Lower leg skin (tissue), 3 donors: Measurements from ENCODE around the gene ATP5PD.

Experiments used
- POLR2A ChIP-seq, 2 donors: fragments of 450-650 bp; IDR thresholded peaks; one replicate each; pipeline ENCODE4 v1.6.1; 2016 to 2017; ENCODE audit warnings: antibody characterized with exemption in 2 of 2, mild to moderate bottlenecking in 1 of 2, moderate library complexity in 1 of 2
- TF ChIP-seq, protein P1 (sequence below), 3 donors: fragments of 450-650 bp; IDR thresholded peaks; one replicate each; pipeline ENCODE4 v1.5.1; 2016; ENCODE audit warnings: antibody characterized with exemption in 3 of 3, mild to moderate bottlenecking in 3 of 3, moderate library complexity in 2 of 3

DNA sequence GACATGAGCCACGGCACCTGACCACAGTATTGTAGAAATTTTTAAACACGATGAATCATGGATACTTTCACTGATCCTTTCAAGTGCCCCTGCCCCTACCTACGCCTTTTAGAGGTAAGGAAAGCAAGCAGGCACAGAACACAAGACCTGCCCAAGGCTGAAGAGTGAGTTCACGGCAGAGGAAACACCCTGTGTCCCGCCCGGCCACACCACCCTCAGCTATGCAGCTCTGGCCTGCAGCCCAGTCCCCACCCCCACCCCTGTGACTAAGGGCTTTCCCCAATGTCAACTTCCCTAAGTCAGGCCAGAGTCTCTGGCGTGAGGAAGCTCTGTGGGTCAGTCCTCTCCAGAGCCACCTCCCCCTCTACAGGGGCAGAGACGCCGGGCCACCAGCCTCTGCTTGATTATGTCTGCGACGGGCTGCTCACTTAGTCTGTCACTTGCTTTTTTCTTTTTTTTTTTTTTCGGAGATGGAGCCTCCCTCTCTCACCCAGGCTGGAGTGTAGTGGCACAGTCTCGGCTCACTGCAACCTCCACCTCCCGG is 49.4 kb upstream of the ATP5PD start:
- TF ChIP-seq, protein P1, sequence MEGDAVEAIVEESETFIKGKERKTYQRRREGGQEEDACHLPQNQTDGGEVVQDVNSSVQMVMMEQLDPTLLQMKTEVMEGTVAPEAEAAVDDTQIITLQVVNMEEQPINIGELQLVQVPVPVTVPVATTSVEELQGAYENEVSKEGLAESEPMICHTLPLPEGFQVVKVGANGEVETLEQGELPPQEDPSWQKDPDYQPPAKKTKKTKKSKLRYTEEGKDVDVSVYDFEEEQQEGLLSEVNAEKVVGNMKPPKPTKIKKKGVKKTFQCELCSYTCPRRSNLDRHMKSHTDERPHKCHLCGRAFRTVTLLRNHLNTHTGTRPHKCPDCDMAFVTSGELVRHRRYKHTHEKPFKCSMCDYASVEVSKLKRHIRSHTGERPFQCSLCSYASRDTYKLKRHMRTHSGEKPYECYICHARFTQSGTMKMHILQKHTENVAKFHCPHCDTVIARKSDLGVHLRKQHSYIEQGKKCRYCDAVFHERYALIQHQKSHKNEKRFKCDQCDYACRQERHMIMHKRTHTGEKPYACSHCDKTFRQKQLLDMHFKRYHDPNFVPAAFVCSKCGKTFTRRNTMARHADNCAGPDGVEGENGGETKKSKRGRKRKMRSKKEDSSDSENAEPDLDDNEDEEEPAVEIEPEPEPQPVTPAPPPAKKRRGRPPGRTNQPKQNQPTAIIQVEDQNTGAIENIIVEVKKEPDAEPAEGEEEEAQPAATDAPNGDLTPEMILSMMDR (IDR thresholded peaks at IDR 0.05): no peak
- TF ChIP-seq POLR2A (IDR thresholded peaks at IDR 0.05): no peak
